ENCODE results near the gene ENPEP.
"Not testable (repeated sequence)": the region's sequence is repeated elsewhere in the genome, so short reads cannot be mapped to it uniquely, and the experiment has no call there.

DNA sequence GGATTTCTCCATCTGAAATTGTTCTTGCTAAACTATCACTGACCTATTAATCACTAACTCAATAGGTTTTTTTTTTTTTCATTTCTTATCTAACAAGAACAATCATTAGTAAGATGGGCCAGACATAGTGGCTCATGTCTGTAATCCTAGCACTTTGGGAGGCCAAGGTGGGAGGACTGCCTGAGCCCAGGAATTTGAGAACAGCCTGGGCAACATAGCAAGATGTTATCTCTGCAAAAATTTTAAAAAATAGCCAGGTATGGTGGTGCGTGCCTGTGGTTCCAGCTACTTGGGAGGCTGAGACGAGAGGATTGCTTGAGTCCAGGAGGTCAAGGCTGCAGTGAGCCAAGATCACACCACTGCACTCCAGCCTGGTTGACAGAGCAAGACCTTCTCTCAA is 100.7 kb downstream of the ENPEP start:
- TF ChIP-seq, protein P1, sequence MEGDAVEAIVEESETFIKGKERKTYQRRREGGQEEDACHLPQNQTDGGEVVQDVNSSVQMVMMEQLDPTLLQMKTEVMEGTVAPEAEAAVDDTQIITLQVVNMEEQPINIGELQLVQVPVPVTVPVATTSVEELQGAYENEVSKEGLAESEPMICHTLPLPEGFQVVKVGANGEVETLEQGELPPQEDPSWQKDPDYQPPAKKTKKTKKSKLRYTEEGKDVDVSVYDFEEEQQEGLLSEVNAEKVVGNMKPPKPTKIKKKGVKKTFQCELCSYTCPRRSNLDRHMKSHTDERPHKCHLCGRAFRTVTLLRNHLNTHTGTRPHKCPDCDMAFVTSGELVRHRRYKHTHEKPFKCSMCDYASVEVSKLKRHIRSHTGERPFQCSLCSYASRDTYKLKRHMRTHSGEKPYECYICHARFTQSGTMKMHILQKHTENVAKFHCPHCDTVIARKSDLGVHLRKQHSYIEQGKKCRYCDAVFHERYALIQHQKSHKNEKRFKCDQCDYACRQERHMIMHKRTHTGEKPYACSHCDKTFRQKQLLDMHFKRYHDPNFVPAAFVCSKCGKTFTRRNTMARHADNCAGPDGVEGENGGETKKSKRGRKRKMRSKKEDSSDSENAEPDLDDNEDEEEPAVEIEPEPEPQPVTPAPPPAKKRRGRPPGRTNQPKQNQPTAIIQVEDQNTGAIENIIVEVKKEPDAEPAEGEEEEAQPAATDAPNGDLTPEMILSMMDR (IDR thresholded peaks at IDR 0.05) = not testable (repeated sequence)
- TF ChIP-seq POLR2A, EP300 (IDR thresholded peaks at IDR 0.05): not testable (repeated sequence)
